ENCODE data around the gene HRAS. TPM values are rescaled to one million over a fixed set of nuclear protein-coding genes. Genes with fewer than 3 reads are reported as not detected.

Gene HRAS
- total and polyA plus RNA-seq, 2 of the 13 experiments (the other 11 are each of a cell fraction or from before 2014, with no cell fraction given): 32.9 to 50.0 TPM

DNA sequence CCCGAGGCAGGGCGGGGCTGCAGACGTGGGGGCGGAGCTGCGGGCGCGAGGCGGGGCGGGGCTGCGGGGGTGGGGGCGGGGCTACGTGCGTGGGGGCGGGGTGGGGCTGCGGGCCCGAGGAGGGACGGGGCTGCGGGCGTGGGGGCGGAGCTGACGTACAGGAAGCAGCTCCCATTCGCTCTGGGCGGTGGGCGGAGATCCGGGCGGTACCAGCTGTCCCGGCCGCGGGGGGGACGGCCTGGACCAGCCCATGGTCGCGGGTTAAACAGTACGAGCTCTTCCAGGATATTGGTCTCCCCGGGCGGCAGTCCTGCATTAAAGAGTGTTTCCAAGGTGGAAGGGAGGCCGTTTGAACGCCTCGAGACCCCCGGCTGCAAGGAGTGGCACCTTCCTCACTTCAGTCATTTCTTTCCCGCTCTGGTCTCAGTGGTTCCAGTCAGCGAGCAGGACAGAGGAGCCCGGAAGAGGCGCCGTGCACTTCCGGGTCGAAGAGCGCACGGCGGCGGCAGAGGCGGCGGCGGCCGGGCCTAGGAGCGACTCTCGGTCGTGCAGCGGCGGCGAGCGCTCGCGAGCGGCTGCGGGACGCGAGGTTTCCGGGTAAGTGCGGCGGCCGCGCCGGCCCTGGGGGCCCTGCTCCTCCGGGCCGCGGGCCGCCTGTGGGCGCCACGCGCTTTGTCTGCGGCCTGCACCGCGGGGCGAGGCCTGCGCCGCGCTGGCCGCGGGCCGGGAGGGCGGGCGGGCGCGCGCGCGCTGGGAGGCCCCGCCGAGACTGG is 40.8 kb upstream of the HRAS start, which contains the start of gene PHRF1 (continued):
- TF ChIP-seq, protein P1, sequence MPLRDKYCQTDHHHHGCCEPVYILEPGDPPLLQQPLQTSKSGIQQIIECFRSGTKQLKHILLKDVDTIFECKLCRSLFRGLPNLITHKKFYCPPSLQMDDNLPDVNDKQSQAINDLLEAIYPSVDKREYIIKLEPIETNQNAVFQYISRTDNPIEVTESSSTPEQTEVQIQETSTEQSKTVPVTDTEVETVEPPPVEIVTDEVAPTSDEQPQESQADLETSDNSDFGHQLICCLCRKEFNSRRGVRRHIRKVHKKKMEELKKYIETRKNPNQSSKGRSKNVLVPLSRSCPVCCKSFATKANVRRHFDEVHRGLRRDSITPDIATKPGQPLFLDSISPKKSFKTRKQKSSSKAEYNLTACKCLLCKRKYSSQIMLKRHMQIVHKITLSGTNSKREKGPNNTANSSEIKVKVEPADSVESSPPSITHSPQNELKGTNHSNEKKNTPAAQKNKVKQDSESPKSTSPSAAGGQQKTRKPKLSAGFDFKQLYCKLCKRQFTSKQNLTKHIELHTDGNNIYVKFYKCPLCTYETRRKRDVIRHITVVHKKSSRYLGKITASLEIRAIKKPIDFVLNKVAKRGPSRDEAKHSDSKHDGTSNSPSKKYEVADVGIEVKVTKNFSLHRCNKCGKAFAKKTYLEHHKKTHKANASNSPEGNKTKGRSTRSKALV (CRISPR knock-in tag; IDR thresholded peaks at IDR 0.05): no peak
- TF ChIP-seq CREB1 (IDR thresholded peaks at IDR 0.05): peak; percentile 6; the same call in 1 of the 2 replicates
- no peak for TF ChIP-seq CREB1 (CRISPR knock-in tag; IDR thresholded peaks at IDR 0.05)
- TF ChIP-seq ZNF616 (CRISPR knock-in tag; IDR thresholded peaks at IDR 0.05; ENCODE audit: low read depth): no peak
- TF ChIP-seq, protein P2, sequence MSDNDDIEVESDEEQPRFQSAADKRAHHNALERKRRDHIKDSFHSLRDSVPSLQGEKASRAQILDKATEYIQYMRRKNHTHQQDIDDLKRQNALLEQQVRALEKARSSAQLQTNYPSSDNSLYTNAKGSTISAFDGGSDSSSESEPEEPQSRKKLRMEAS (IDR thresholded peaks at IDR 0.05): peak; percentile 72
- TF ChIP-seq, protein P3, sequence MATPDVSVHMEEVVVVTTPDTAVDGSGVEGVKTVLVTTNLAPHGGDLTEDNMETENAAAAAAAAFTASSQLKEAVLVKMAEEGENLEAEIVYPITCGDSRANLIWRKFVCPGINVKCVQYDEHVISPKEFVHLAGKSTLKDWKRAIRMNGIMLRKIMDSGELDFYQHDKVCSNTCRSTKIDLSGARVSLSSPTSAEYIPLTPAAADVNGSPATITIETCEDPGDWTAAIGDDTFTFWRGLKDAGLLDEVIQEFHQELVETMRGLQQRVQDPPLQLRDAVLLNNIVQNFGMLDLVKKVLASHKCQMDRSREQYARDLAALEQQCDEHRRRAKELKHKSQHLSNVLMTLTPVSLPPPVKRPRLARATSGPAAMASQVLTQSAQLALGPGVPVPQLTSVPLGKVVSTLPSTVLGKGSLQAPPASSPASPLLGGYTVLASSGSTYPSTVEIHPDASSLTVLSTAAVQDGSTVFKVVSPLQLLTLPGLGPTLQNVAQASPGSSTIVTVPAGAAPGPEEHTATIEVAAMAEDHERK (CRISPR knock-in tag; IDR thresholded peaks at IDR 0.05; ENCODE audit: low read depth): peak; percentile 57; the same call in 1 of the 2 replicates
- no peak for TF ChIP-seq LCORL (IDR thresholded peaks at IDR 0.05)
- TF ChIP-seq LCORL (CRISPR knock-in tag; IDR thresholded peaks at IDR 0.05): no peak
- no peak; the same call in 1 of the 2 replicates for TF ChIP-seq PAX8 (CRISPR knock-in tag; IDR thresholded peaks at IDR 0.05; ENCODE audit: borderline replicate concordance)
- peak; percentile 85 for TF ChIP-seq KAT8 (CRISPR knock-in tag; IDR thresholded peaks at IDR 0.05)
- TF ChIP-seq HOXA9 (CRISPR knock-in tag; IDR thresholded peaks at IDR 0.05; ENCODE audit: borderline replicate concordance): no peak
- 0 out of 2 replicates have a peak, but pooled peaks have one; percentile 28 for TF ChIP-seq ZNF331 (CRISPR knock-in tag; IDR thresholded peaks at IDR 0.05)
- TF ChIP-seq YEATS2 (CRISPR knock-in tag; IDR thresholded peaks at IDR 0.05; ENCODE audit: borderline replicate concordance): peak; percentile 45; the same call in 1 of the 2 replicates
- no peak for TF ChIP-seq RARG (CRISPR knock-in tag; IDR thresholded peaks at IDR 0.05; ENCODE audit: low read depth)
- TF ChIP-seq, protein P4, sequence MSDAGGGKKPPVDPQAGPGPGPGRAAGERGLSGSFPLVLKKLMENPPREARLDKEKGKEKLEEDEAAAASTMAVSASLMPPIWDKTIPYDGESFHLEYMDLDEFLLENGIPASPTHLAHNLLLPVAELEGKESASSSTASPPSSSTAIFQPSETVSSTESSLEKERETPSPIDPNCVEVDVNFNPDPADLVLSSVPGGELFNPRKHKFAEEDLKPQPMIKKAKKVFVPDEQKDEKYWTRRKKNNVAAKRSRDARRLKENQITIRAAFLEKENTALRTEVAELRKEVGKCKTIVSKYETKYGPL (CRISPR knock-in tag; IDR thresholded peaks at IDR 0.05): no peak
- TF ChIP-seq, protein P5, sequence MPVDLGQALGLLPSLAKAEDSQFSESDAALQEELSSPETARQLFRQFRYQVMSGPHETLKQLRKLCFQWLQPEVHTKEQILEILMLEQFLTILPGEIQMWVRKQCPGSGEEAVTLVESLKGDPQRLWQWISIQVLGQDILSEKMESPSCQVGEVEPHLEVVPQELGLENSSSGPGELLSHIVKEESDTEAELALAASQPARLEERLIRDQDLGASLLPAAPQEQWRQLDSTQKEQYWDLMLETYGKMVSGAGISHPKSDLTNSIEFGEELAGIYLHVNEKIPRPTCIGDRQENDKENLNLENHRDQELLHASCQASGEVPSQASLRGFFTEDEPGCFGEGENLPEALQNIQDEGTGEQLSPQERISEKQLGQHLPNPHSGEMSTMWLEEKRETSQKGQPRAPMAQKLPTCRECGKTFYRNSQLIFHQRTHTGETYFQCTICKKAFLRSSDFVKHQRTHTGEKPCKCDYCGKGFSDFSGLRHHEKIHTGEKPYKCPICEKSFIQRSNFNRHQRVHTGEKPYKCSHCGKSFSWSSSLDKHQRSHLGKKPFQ (CRISPR knock-in tag; IDR thresholded peaks at IDR 0.05; ENCODE audit: insufficient replicate concordance): no peak
- no peak for TF ChIP-seq ZNF230 (CRISPR knock-in tag; IDR thresholded peaks at IDR 0.05)
- peak; percentile 50; the same call in 1 of the 2 replicates for TF ChIP-seq IRX3 (CRISPR knock-in tag; IDR thresholded peaks at IDR 0.05; ENCODE audit: borderline replicate concordance, low read depth)
- TF ChIP-seq, protein P6, sequence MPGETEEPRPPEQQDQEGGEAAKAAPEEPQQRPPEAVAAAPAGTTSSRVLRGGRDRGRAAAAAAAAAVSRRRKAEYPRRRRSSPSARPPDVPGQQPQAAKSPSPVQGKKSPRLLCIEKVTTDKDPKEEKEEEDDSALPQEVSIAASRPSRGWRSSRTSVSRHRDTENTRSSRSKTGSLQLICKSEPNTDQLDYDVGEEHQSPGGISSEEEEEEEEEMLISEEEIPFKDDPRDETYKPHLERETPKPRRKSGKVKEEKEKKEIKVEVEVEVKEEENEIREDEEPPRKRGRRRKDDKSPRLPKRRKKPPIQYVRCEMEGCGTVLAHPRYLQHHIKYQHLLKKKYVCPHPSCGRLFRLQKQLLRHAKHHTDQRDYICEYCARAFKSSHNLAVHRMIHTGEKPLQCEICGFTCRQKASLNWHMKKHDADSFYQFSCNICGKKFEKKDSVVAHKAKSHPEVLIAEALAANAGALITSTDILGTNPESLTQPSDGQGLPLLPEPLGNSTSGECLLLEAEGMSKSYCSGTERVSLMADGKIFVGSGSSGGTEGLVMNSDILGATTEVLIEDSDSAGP (CRISPR knock-in tag; IDR thresholded peaks at IDR 0.05; ENCODE audit: borderline replicate concordance): 0 out of 2 replicates have a peak, but pooled peaks have one; percentile 32
- TF ChIP-seq, protein P7, sequence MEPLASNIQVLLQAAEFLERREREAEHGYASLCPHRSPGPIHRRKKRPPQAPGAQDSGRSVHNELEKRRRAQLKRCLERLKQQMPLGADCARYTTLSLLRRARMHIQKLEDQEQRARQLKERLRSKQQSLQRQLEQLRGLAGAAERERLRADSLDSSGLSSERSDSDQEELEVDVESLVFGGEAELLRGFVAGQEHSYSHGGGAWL (CRISPR knock-in tag; IDR thresholded peaks at IDR 0.05): peak; percentile 54; the same call in 1 of the 2 replicates
- TF ChIP-seq ZNF547 (CRISPR knock-in tag; IDR thresholded peaks at IDR 0.05): 0 out of 2 replicates have a peak, but pooled peaks have one; percentile 10
